GM21723 (cell line): ENCODE data around the gene ABCC4.

Source experiments
- ATAC-seq: cut with Tn5 transposase; IDR thresholded peaks from one replicate; pipeline ENCODE4 v1.9.1; 2021; ENCODE audit warnings: mild to moderate bottlenecking, moderate library complexity; ENCODE audit not compliant: unreplicated experiment

ABCC4 gene

DNA sequence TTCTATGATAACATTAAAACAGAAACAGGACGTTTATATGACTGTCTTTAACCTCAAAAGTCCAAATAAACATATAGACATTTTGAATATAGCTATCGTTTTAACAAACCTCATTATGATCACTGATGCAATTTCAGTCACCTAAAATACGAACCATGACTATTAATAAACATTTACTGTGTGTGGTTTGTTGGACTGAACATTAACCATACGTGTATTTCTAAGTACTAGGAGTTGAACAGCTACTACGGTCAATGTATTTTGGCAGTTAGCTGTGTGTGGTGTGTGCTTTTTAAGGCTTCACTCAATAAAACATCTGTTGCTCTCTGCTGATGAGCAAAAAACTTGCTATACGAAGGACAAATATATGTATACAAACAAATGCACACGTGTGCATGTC lies 281.4 kb downstream of the ABCC4 start:
- ATAC-seq: no peak

DNA sequence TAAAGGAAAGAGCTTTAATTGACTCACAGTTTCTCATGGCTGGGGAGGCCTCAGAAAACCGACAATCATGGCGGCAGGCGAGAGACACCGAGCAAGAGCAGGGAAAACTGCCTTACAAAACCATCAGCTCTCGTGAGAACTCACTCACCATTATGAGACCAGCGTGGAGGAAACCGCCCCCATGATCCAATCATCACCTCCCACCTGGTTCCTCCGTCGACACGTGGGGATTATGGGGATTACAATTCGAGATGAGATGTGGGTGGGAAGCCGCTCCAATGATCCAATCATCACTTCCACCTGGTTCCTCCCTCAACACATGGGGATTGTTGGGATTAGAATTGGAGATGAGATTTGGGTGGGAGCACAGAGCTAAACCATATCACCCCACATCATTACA lies 293.9 kb downstream of the ABCC4 start:
- ATAC-seq: no peak

DNA sequence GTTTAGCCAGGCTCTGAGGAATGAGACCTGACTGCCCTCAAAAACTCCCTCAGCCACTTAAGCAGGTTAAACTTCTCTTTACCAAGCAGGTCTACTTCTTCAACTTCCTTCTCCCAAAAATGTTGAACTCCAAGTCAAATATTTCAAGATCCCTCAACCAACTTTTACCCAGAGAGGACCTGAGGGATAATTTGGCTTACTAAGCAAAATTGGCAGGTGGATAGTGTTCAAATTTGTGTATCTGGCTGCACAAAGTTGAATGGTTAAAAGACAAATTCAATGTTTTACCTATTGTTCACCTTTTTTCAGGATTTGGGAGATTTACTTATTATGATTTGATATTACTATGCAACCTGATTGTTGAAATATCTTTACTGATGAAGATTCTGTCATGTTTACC lies 296.0 kb downstream of the ABCC4 start:
- ATAC-seq: no peak

DNA sequence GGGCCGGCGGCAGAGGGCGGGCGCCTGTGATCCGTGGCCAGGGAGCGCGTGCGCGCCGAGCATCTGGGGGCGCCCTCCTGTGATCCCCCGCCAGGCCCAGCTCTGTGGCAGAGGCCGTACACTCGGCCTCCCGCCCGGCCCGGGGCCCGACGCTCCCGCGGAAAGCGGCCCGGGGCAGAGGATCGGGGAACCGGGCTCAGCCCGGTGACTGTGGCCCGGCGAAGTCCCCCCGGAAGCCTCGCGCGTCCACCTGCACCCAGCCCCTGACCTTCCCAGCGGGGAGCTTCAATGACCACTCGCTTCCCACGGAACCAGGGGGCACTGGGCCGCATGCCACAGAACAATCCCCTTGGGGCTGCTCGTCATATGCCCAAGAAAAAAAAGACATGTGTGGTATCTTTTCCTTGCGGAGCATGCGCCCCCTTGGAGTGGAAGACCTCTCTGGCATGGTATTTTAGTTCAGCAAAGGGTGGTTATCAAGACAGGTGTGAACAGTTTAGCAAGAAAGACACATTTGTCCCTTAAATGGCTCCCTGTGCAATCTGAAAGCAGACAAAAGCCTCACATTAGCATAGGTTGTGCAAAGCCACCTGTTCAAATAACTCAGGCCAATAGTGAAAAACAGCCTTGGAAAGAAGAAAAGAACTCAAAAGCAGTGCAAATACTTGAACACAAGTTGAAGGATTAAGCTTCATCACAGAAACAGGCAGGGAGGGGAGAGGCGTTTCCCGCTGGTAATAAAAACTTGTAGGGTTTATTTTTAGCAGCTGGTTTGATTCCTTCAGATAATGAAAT lies 298.0 kb downstream of the ABCC4 start:
- no peak for ATAC-seq

DNA sequence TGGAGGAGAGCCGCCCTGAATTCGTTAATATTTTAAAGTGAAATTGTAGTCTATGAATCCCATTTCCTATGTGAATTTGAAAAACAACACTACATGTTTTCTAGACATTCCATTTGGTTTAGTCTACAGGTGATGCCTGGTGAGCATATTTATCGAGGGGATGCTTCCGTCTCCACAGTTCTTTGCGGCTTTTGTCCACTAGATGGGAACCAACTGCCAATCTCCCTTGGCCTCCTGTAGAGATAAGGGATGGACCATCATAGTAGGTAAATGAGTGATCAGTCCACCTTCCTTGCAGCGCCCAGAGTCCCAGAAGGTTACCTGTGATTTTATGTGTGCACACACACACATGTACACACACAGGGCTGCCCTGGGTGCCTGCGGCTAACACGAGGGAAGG lies 299.1 kb downstream of the ABCC4 start:
- ATAC-seq: no peak

DNA sequence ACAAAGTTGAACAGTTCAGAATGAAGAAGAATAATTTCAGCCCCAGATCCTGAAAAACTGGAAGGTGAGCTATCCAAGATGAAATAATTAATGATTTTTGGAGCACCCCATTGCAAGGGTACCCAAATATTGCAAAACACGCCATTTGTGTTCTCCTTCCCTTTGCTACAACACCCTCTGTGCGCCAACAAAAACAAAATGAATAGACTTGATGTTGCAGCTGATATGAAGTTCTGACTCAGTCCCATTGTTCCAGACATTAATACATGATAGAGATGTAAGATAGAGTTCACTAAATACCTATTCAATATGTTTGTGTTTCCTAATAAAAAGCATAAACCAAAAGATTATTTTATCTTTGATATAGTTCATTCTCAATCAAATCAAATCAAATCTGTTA lies 301.4 kb downstream of the ABCC4 start:
- no peak for ATAC-seq

DNA sequence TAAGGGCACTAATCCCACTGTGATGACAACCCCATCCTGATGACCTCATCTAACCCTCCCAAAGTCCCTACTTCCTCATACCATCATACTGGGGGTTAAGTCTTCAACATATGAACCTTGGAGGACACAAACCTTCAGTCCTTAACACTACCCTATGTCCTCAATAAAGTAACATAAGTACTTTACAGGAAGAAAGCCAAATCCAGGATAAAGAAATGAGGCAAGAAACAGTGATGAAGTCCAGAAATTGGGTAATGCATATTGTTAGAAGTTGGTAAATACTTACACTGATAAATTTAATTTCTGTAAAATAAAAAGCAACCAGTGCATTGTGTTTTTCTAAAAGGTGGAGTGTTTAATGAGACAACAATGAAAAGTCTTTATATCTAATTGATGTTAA lies 304.1 kb downstream of the ABCC4 start:
- no peak for ATAC-seq

DNA sequence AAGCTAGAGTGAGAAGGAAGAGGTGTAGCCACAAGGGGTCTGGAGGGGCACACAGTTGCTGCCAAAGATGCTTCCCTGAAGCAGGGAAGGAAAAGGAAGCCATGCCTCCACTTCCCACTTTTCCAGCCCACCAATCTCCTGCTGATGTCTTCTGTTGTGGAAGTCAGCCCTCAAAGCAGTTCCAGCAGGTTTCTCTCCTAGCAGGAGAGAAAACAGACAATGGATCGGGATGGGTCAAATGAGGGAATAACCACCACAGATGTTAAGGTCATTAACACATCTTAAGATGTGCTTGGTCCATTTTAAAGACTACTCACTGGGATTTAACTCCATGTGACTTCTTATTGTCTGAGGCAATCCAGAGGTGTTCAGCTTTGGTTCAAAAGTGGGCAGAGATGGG lies 304.8 kb downstream of the ABCC4 start:
- no peak for ATAC-seq

DNA sequence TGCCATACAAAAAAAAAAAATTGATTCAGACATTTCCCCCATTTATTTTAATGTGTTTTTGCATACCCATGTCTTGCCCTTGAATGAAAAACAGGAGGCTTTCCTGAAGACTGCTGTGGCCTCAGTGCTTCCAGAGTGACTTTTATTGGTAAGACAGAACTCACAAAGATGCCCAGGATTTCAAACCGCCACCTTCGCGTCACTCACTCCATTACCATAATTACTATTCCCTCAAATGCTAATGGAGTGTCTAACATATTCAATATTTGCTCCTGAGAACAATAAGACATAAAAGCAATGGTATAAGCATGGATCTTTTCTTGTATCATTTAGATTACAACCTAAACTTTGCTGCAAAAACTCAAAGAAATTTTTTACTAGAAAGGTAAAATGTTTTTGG lies 306.7 kb downstream of the ABCC4 start:
- ATAC-seq: no peak

DNA sequence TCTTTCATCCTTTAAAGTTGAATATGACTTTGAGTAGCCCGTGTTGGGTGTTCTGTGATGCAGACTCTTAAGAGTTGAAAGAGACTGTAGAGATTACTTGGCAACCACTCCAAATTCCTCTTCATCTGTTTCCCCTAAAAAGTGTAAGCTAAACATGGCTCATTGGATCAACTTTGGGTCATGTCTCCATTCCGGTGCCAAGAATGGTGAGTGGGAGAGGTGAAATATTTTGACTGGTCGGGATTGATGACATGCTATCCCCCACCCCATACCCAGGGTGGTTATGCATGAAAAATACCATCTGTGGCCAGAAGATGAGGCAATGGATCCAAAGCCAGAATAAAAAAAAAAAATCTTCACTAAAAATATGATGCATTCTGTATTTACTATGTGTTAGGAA lies 307.6 kb downstream of the ABCC4 start:
- no peak for ATAC-seq

DNA sequence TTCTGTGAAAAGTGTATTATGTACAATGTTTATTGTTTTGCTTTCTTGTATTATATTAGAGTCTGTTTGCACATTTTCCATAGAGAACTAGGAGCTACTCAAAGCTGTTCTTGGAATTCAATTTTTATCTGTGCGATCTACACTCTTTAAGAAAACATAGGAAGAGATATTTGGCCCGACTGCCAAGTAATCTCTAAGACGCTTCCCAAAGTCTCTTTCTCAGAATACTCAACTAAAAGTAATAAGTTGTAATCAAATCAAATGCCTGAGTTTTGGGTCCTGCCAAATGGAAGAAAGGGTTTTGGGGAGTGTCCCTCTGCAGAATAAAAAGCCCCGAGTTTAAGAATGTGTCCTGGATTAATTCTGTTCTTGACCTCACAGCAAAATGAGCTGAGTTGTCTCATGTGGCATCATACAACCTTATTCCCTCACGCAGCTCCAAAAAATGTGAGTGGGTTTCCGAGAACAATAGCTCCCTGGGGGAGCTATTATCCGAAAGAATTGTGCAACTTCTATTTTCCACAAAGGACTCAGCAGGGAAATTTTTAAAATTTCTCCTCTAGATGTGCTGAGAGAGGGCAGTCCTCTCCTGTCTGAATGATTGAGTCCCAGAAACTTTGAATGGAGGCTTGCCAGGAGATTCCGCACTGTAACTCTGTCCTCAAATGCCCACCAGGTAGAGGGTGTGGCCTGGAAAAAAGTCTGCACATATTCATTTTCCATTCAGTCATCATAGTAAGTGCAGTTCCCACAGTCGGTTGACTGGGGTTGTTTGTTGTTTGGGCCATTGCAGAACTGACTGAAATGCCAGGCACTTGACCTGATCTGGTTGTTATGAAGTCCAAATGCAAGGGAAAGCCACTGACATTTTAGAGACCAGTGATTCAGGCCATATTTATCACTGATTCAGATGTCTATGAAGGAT lies 309.0 kb downstream of the ABCC4 start:
- ATAC-seq: no peak

DNA sequence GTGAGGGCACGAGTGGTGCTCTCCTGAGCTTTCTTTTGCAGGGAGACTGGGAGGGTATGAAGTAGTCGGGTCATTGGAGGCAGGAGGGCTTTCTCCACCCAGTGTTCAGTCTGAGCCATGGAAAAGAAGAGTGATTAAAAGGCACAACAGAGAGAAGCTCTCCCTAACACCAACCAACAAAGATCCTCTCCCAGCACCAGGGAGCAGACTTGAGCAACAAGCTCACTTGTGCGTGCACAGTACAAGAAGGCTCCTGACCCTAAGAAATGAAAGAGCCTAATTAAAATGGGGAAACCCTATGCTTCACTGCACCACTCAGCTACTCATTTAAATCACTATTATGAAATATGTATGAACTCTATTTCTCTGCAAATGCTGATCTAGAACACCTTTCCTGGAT lies 312.6 kb downstream of the ABCC4 start:
- ATAC-seq: no peak

DNA sequence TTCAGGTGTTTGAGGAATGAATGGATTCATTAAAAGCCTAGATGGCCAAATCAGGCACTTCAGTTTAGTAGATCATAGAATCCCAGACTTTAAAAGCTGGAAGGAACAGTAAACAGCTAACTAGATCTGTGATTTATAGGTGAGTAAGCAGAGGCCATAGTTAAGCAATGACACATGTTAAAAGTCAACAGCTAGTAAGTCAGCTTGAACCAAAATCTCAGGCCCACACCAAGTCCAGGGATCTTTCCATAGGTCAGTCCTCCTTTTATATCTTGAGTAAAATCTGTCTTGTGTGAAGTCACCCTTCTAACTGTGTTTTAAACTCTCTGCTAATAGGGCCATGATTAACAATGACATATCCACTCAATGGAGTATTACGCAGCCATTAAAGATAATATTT lies 313.4 kb downstream of the ABCC4 start:
- no peak for ATAC-seq

DNA sequence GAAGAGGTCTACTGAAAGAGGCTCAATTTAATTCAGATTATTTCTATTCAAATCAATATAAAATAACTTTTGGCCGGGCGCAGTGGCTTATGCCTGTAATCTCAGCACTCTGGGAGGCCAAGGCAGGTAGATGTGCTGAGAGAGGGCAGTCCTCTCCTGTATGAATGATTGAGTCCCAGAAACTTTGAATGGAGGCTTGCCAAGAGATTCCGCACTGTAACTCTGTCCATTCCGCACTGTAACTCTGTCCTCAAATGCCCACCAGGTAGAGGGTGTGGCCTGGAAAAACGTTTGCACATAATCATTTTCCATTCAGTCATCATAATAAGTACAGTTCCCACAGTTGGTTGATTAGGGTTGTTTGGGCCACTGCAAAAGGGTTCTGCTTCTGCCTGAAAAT lies 314.2 kb downstream of the ABCC4 start:
- ATAC-seq: no peak

DNA sequence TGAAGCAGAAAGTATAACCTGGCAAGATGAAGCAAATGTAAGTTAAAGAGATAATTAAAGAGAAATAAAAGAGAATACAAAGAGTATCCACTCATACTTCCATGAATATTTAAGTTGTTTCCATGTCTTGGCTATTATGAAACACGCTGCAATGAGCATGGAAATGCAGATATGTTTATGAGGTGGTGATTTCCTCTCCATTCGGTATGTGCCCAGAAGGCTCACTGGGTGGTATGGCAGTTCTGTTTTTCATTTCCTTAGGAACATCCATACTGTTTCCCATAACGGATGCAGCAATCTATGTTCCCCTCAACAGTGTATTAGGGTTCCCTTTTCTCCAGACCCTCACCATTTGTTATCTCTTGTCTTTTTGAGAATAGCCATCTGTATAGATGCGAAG lies 316.3 kb downstream of the ABCC4 start:
- no peak for ATAC-seq

DNA sequence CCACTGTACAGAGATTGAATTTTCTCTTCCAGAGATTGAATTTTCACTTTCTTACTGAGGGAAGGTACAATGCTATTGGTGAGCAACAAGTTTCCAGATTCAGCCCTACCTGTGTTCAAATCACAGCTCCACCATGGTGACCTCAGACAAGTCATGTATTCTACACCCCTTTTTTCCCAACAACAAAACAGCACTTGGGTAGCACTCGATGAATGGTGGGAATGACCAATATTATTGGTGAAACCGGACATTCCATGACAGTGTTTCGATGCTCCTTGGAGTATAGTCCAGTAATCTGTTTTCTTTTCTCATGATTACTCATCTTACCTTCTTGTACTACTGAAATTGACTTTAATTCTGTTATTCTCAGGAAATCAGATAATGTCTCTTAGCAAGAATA lies 322.7 kb downstream of the ABCC4 start:
- no peak for ATAC-seq

DNA sequence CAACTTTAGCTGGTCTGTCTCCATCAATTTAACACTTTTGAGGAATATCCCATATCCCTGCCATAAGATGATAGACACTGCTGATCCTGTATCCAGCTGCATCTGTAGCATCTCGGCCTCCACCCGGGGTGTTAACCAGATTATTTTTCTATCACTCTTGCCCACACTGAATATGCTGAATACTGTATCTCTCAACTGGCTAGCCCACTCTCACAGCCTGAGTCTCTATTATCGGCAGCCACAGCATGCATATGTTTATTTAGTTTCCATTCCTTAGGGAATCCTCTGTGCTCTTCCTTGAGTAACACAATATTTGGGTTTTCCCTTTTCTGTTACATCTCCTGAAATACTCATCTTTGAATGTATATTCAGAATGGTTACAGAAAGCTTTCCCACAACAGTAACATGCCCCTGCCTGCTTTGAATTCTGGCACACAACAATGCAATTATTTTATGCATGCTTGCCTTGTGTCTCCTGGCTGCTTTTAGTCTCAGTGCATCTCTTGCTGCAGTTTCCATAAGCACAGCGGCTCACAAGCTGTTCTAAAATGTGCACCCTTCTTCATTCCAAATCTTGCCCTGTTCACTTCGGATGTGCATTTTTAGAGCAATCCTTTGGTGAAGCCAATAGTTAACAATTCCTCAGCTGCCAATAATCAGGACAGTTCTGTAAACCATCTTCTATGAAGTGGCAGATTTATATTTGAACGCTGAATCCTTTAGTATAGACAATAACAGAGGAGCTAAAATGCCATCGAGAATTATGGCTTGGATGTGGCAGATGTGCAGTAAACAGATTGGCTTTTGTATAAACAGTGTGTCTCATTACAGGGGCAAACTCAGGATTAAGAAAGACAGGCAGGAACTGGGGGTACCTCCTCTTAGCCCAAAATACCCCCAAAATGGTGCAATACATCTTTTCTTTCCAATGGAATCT lies 327.0 kb downstream of the ABCC4 start:
- no peak for ATAC-seq

DNA sequence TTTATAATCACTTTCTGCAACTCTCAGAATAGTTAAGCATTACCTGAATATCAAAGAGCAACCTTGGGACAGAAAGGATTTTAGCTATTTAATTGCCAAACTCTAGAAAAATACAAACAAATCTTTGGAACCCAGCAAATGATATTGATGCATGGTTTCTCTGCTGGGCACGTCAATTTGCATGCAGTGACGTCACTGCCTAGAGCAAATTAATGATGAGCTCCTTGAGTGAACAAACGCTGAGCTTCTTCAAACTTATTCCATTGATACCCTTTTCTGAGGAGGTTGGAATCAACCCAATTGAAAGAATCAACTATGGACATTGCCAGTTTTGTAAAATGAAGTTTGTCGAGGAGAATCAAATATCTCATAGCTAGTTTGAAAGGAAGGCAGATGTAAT lies 329.0 kb downstream of the ABCC4 start:
- no peak for ATAC-seq
